ENCODE measurements around the gene KL.

DNA sequence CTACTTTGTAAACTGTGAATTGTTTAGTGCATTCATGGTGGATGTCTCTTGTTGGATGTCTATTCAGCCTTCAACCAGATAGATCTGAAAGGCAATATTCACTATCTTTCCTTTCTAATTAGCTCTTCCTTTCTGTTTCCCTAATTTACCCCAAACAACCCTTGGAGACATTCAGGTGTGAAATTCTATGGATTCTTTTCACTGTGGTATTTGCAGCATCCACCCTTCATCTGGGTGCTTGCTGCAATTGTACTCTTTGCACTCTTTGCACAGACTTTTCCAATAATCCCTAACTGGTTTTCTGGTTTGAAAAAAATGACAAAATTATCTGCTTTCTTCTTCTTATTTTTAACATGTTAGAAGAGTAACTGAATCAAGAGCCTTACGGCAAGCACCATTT lies 56.5 kb downstream of the KL start:
- TF ChIP-seq POLR2A (IDR thresholded peaks at IDR 0.05): no peak
- no peak for TF ChIP-seq CTCF (IDR thresholded peaks at IDR 0.05)

Measured in adrenal gland (tissue), 5 donors.